SJSA1 (cell line): ENCODE data around the gene UGT2B7. TPM values are rescaled to one million over a fixed set of nuclear protein-coding genes. Genes with fewer than 3 reads are reported as not detected.
"Not testable (repeated sequence)": the region's sequence is repeated elsewhere in the genome, so short reads cannot be mapped to it uniquely, and the experiment has no call there.

Source experiments
- DNase-seq, 2 experiments: peaks; one replicate each; pipeline ENCODE4 v3.0.0-alpha.2; 2015 to 2020; ENCODE audit warnings: low spot score in 2 of 2, low read depth in 1 of 2
- H3K27ac ChIP-seq: fragments of 250-450 bp; sonication (Bioruptor Pico); 2 replicates; pipeline ENCODE4 v1.5.1; 2020; ENCODE audit warnings: mild to moderate bottlenecking, moderate library complexity
- H3K27me3 ChIP-seq: fragments of 250-450 bp; sonication (Bioruptor Pico); replicated peaks from 2 replicates; pipeline ENCODE4 v1.5.1; 2020; ENCODE audit warnings: mild to moderate bottlenecking, moderate library complexity
- H3K36me3 ChIP-seq: fragments of 250-450 bp; sonication (Bioruptor Pico); 2 replicates; pipeline ENCODE4 v1.5.1; 2020; ENCODE audit warnings: mild to moderate bottlenecking
- H3K4me1 ChIP-seq: fragments of 250-450 bp; sonication (Bioruptor Pico); replicated peaks from 2 replicates; pipeline ENCODE4 v1.6.1; 2021; ENCODE audit warnings: mild to moderate bottlenecking
- H3K4me3 ChIP-seq: fragments of 250-450 bp; sonication (Bioruptor Pico); 2 replicates; pipeline ENCODE4 v1.5.1; 2020; ENCODE audit warnings: mild to moderate bottlenecking
- H3K9me3 ChIP-seq: fragments of 250-450 bp; sonication (Bioruptor Pico); replicated peaks from 2 replicates; pipeline ENCODE4 v1.5.1; 2020; ENCODE audit warnings: mild to moderate bottlenecking
- total RNA-seq: library from RNA; depleted of rRNA; stranded (reverse); fragments of >200 nt; shearing (Covaris generic); gene quantifications from 2 replicates; pipeline ENCODE4 v1.2.3, GENCODE V29; 2014

The UGT2B7 gene
- total RNA-seq, 1 experiment from 2014 or later: not detected

DNA sequence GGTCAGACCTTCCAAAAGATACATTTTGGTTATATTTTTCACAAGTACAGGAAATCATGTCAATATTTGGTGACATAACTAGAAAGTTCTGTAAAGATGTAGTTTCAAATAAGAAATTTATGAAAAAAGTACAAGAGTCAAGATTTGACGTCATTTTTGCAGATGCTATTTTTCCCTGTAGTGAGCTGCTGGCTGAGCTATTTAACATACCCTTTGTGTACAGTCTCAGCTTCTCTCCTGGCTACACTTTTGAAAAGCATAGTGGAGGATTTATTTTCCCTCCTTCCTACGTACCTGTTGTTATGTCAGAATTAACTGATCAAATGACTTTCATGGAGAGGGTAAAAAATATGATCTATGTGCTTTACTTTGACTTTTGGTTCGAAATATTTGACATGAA, 536 bp downstream of the UGT2B7 start:
- no peaks in the 10 kb centered on the region for H3K36me3 ChIP-seq
- no peaks in the 10 kb centered on the region for H3K9me3 ChIP-seq
- peaks cover 20% of the 10 kb centered on the region for H3K4me1 ChIP-seq
- H3K27me3 ChIP-seq: no peaks in the 10 kb centered on the region
- no peak overlapping the region for H3K27ac ChIP-seq
- DNase-seq: no peak
- H3K4me3 ChIP-seq: no peak overlapping the region

DNA sequence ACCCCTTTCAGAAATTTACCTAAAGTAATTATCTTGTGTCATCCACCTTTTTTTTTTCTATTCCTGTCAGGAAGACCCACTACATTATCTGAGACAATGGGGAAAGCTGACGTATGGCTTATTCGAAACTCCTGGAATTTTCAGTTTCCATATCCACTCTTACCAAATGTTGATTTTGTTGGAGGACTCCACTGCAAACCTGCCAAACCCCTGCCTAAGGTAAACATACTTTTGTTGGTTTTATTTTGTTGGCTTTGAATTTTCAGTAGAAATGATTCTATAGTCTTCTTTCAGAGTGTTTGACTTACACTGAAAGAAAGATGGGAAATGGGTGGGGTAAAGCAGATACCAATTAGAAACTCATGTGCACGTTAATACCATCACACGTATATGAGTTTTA, 2.2 kb downstream of the UGT2B7 start:
- Histone ChIP-seq H3K4me1 (peaks cover 15% of the 10 kb centered on the region), H3K4me3 (no peak overlapping the region), H3K9me3 (no peaks in the 10 kb centered on the region), H3K36me3 (no peaks in the 10 kb centered on the region), H3K27me3 (no peaks in the 10 kb centered on the region), H3K27ac (no peak overlapping the region)
- no peak for DNase-seq

DNA sequence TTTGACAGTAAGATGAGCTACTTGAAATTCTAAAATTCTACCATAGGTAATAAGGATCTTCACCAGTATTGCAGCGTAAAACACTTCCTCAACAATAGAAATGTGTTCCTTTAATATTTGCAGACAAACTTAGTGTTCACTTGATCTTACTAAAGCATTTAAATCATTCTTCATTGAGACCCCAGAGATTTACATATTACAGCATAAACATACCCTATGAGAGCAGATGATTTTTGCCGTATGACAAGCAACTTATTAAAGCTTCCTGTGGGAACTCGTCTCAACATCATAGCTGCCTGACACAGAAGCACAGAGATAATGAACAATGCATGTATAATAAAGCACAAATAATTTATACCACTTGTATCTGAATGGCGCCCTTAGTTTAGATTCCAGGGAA, 3.6 kb downstream of the UGT2B7 start:
- H3K27me3 ChIP-seq: no peaks in the 10 kb centered on the region
- H3K9me3 ChIP-seq: no peaks in the 10 kb centered on the region
- no peak for DNase-seq
- no peak overlapping the region for H3K27ac ChIP-seq
- H3K4me1 ChIP-seq: peaks cover 13% of the 10 kb centered on the region
- H3K36me3 ChIP-seq: no peaks in the 10 kb centered on the region
- H3K4me3 ChIP-seq: no peak overlapping the region

- DNase-seq, H3K36me3 ChIP-seq, H3K9me3 ChIP-seq, H3K27ac ChIP-seq, H3K4me1 ChIP-seq, H3K4me3 ChIP-seq, H3K27me3 ChIP-seq: not testable (repeated sequence)
Observed at GRCh38 chr4:69102668-69103067, 6.4 kb downstream of the UGT2B7 start.

DNA sequence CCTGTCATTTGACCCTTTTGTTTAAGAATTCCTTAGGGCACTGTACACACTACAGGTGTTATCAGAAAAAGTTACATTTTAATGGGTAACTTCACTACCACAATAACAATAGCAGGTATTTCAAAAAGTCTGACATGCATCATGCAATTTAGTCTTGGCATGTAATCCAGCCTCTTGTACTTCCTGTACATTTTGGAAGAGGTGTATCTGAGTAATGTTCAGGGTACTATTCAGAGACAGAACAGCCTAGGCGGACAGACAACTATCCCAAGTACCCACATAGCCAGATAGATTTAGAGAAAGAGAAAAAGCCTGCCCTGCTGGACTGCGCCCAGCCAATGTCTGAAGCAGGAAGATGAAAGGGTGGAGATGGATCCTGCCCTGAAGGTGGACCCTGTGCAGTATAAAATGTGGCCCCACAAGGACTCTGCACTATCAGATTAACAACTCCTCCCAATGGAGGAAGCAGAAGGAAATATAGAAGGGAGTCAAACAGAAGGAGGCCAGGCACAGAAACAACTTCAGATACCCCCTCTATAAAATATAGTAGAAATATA, 8.5 kb downstream of the UGT2B7 start:
- Histone ChIP-seq H3K36me3 (no peaks in the 10 kb centered on the region), H3K9me3 (no peaks in the 10 kb centered on the region), H3K4me3 (no peak overlapping the region), H3K4me1 (no peaks in the 10 kb centered on the region), H3K27ac (no peak overlapping the region), H3K27me3 (no peaks in the 10 kb centered on the region)
- DNase-seq: no peak

GRCh38 chr4:69115151-69115850, 19.0 kb downstream of the UGT2B7 start:
- H3K9me3 ChIP-seq, H3K27ac ChIP-seq, H3K4me3 ChIP-seq, H3K4me1 ChIP-seq, H3K27me3 ChIP-seq, DNase-seq, H3K36me3 ChIP-seq: not testable (repeated sequence)

GRCh38 chr4:69115851-69116213, 19.6 kb downstream of the UGT2B7 start:
- Histone ChIP-seq H3K9me3 (no peaks in the 10 kb centered on the region; the same call in 1 of the 2 replicates), H3K27me3 (no peaks in the 10 kb centered on the region; the same call in 1 of the 2 replicates), H3K4me1 (no peaks in the 10 kb centered on the region), H3K36me3 (no peaks in the 10 kb centered on the region), H3K27ac (no peak overlapping the region), H3K4me3 (no peak overlapping the region)
- no peak for DNase-seq

DNA sequence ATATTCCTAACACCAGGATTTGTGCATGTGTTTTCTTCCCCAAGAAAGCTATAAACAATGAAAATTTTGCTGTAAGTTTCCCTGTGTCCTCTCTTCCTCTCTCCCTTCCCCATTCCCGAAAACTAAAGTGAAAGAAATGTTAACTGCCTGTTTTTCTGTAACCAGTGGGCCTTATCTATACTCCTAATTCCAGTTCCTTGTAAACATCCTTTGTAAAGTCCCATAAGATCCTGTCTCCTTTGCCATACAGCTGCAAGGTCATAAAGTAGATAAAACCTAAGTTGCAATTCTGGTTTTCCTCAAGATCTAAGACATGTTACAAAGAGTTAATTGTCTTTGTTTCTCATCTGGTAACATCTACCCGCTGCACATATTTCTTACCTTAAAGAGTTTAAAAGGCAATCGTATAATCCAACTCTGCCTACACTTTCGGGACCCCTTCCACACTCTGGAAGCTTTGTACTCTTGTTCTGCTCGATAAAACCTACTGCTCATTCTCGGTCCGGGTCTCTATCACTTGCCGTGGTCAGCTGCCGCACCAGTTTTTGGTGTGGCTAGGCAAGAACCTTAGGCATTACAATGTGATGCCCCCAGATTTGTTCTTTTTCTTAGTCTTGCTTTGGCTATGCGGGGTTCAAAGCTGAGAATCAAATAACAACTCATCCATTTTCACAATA, 20.5 kb downstream of the UGT2B7 start:
- no peak for DNase-seq
- Histone ChIP-seq H3K27ac (no peak overlapping the region), H3K4me3 (no peak overlapping the region), H3K36me3 (no peaks in the 10 kb centered on the region), H3K27me3 (no peaks in the 10 kb centered on the region; the same call in 1 of the 2 replicates), H3K4me1 (no peaks in the 10 kb centered on the region), H3K9me3 (no peaks in the 10 kb centered on the region; the same call in 1 of the 2 replicates)

DNA sequence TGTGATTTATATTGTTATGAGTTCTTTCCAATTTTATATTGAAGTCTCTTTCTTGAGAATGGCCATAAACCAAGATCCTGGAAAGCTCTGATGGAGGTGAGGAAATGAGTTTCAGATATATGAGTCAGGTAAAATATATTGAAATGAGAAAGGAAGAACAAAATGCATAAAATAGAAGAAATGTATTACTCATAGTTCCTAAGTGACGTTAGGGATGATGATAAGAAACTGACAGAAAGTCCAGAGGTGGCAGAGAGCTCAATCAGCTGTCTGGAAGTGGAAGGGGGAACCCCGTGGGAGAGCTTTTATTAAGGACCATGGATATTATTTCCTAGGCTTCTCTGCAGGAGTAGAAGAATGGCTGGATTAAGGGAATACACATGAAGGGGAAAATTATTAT, 24.6 kb downstream of the UGT2B7 start:
- Histone ChIP-seq H3K27ac (no peak overlapping the region), H3K4me3 (no peak overlapping the region), H3K9me3 (no peaks in the 10 kb centered on the region; the same call in 1 of the 2 replicates), H3K27me3 (no peaks in the 10 kb centered on the region; the same call in 1 of the 2 replicates), H3K4me1 (no peaks in the 10 kb centered on the region), H3K36me3 (no peaks in the 10 kb centered on the region)
- DNase-seq: no peak

GRCh38 chr4:69122476-69122875, 26.2 kb downstream of the UGT2B7 start:
- H3K27ac ChIP-seq: no peak overlapping the region
- no peaks in the 10 kb centered on the region for H3K36me3 ChIP-seq
- no peaks in the 10 kb centered on the region; the same call in 1 of the 2 replicates for H3K27me3 ChIP-seq
- no peaks in the 10 kb centered on the region; the same call in 1 of the 2 replicates for H3K9me3 ChIP-seq
- no peak overlapping the region for H3K4me3 ChIP-seq
- DNase-seq: no peak
- H3K4me1 ChIP-seq: no peaks in the 10 kb centered on the region

- H3K27me3 ChIP-seq: no peaks in the 10 kb centered on the region
- H3K9me3 ChIP-seq: no peaks in the 10 kb centered on the region; the same call in 1 of the 2 replicates
- H3K36me3 ChIP-seq: no peaks in the 10 kb centered on the region
- H3K4me3 ChIP-seq: no peak overlapping the region
- DNase-seq: no peak
- no peaks in the 10 kb centered on the region for H3K4me1 ChIP-seq
- H3K27ac ChIP-seq: no peak overlapping the region
Observed at GRCh38 chr4:69124941-69125340, 28.7 kb downstream of the UGT2B7 start.

DNA sequence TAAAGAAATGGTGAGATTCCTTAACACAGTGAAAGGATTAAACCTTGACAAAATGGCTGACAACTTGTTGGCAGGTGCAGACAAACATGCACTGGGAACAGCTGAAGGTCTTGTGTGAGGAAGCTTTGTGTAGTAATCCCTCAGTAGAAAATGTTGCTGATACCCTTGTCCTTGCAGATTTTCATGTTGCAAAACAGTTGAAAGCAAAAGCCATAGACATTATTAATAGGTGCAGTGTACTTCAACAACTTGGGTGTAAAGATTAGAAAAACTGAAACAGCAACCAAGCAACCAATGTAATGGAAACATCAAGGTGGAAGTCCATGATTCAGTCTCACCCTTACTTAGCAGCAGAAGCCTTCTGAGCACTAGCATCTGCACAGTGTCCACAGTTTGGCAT, 29.8 kb downstream of the UGT2B7 start:
- no peaks in the 10 kb centered on the region for H3K36me3 ChIP-seq
- no peaks in the 10 kb centered on the region for H3K4me1 ChIP-seq
- H3K9me3 ChIP-seq: no peaks in the 10 kb centered on the region
- DNase-seq: no peak
- no peaks in the 10 kb centered on the region for H3K27me3 ChIP-seq
- H3K4me3 ChIP-seq: no peak overlapping the region
- no peak overlapping the region for H3K27ac ChIP-seq

DNA sequence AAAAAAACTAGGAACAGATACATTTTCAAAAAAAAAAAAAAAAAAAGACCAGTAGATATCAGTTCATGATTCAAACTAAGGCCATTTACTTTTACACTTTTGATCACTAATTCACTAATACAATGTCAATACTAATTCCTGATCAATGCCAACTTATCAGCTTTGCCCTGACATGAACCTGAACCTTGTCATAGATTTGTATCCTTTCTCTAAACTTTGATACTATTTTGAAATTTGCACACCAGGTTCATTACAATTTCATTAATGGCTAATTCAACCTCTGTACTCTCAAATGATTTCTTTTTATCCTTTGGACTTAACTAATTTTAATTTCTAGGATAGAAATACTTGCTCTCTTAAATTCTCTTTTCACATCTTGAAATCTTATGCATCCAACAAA, 37.7 kb downstream of the UGT2B7 start:
- DNase-seq: no peak
- Histone ChIP-seq H3K4me1 (no peaks in the 10 kb centered on the region), H3K4me3 (no peak overlapping the region), H3K27ac (no peak overlapping the region), H3K9me3 (no peaks in the 10 kb centered on the region), H3K36me3 (no peaks in the 10 kb centered on the region), H3K27me3 (no peaks in the 10 kb centered on the region)

- Histone ChIP-seq H3K27ac (no peak overlapping the region), H3K4me1 (no peaks in the 10 kb centered on the region), H3K36me3 (no peaks in the 10 kb centered on the region), H3K9me3 (no peaks in the 10 kb centered on the region), H3K27me3 (no peaks in the 10 kb centered on the region), H3K4me3 (no peak overlapping the region)
- DNase-seq: no peak
Observed at GRCh38 chr4:69134471-69134870, 38.2 kb downstream of the UGT2B7 start.
